SK-N-SH (cell line): ENCODE results near the gene TBRG4. TPM values are rescaled to one million over a fixed set of nuclear protein-coding genes. Genes with fewer than 3 reads are reported as not detected.

ENCODE experiments used
- CTCF ChIA-PET: fragments of 300-600, 350-600 bp; formaldehyde crosslinking; extraction: SDS; loops from one replicate; lab custom pipeline; 2021; lab: Yijun Ruan, JAX
- POLR2A ChIA-PET: fragments of 350-600 bp; sonication (Branson Sonifier 250); formaldehyde crosslinking; extraction: SDS; loops from one replicate; lab custom pipeline; 2020; ENCODE audit warnings: antibody characterized with exemption, inconsistent platforms; lab: Yijun Ruan, JAX
- DNase-seq: peaks from one replicate; pipeline ENCODE4 v3.0.0; 2012
- H2AFZ ChIP-seq: fragments of 200-600 bp; sonication (generic); 2 replicates; pipeline ENCODE4 v1.8.1; 2016; ENCODE audit warnings: antibody characterized with exemption, mild to moderate bottlenecking, low read depth
- H3F3A ChIP-seq: fragments of 200-600 bp; sonication (generic); replicated peaks from 2 replicates; pipeline ENCODE3; 2016; ENCODE audit warnings: antibody characterized with exemption, mild to moderate bottlenecking; ENCODE audit not compliant: insufficient read depth
- H3K27ac ChIP-seq, 2 experiments: fragments of 200-500 bp in 1 of 2; fragments of 200-600 bp in 1 of 2; sonication (Bioruptor generic) in 1 of 2; sonication (generic), shearing (Covaris generic) in 1 of 2; 2 replicates each; pipeline versions ENCODE4 v1.5.1 to v1.6.1; 2014 to 2016; ENCODE audit warnings: low read depth in 2 of 2, inconsistent platforms in 1 of 2, low read length in 1 of 2, mild to moderate bottlenecking in 1 of 2, mixed read lengths in 1 of 2
- H3K27me3 ChIP-seq: fragments of 200-600 bp; sonication (generic), shearing (Covaris generic); 2 replicates; pipeline ENCODE4 v1.6.1; 2016; ENCODE audit warnings: mixed run types; ENCODE audit not compliant: insufficient read depth
- H3K36me3 ChIP-seq, 2 experiments: fragments of 200-500 bp in 1 of 2; fragments of 200-600 bp in 1 of 2; sonication (Bioruptor generic) in 1 of 2; sonication (generic) in 1 of 2; replicated peaks in 1 of 2; 2 replicates each; pipeline versions ENCODE3 to v1.5.1; 2014 to 2016; ENCODE audit warnings: low read length in 1 of 2, mild to moderate bottlenecking in 1 of 2; ENCODE audit not compliant: insufficient read depth in 2 of 2, control insufficient read depth in 1 of 2
- H3K4me1 ChIP-seq, 2 experiments: fragments of 200-500 bp in 1 of 2; fragments of 200-600 bp in 1 of 2; sonication (Bioruptor generic) in 1 of 2; sonication (generic), shearing (Covaris generic) in 1 of 2; 2 replicates each; pipeline versions ENCODE4 v1.5.1 to v1.6.1; 2014 to 2016; ENCODE audit warnings: low read depth in 1 of 2, low read length in 1 of 2, mixed run types in 1 of 2; ENCODE audit not compliant: insufficient read depth in 2 of 2, control insufficient read depth in 1 of 2
- H3K4me2 ChIP-seq: fragments of 200-600 bp; sonication (generic), shearing (Covaris generic); 2 replicates; pipeline ENCODE4 v1.6.1; 2017; ENCODE audit warnings: mixed run types
- H3K4me3 ChIP-seq, 2 experiments: fragments of 200-500 bp in 1 of 2; fragments of 200-600 bp in 1 of 2; sonication (Bioruptor generic) in 1 of 2; sonication (generic), shearing (Covaris generic) in 1 of 2; 2 replicates each; pipeline versions ENCODE4 v1.5.1 to v1.8.1; 2014 to 2016; ENCODE audit warnings: low read depth in 2 of 2, inconsistent platforms in 1 of 2, low read length in 1 of 2, mild to moderate bottlenecking in 1 of 2, mixed read lengths in 1 of 2, moderate library complexity in 1 of 2
- H3K79me2 ChIP-seq: fragments of 200-600 bp; sonication (generic); 2 replicates; pipeline ENCODE4 v1.8.1; 2017; ENCODE audit warnings: mild to moderate bottlenecking; ENCODE audit not compliant: insufficient read depth
- H3K9ac ChIP-seq: fragments of 200-600 bp; sonication (generic); 2 replicates; pipeline ENCODE4 v1.6.1; 2017; ENCODE audit warnings: mixed run types
- H3K9me2 ChIP-seq: fragments of 200-600 bp; sonication (generic); 2 replicates; pipeline ENCODE4 v1.6.1; 2017; ENCODE audit warnings: mixed run types
- H3K9me3 ChIP-seq: fragments of 200-600 bp; sonication (generic); 2 replicates; pipeline ENCODE4 v1.6.1; 2017; ENCODE audit warnings: mixed run types, mild to moderate bottlenecking, moderate library complexity
- H4K20me1 ChIP-seq: fragments of 200-600 bp; sonication (generic); 2 replicates; pipeline ENCODE4 v1.6.1; 2017; ENCODE audit warnings: mild to moderate bottlenecking, mixed run types; ENCODE audit not compliant: insufficient read depth
- CHD2 ChIP-seq: fragments of 150-350 bp; IDR thresholded peaks from 2 replicates; pipeline ENCODE4 v1.6.1; 2018; ENCODE audit warnings: low read length; ENCODE audit not compliant: partially characterized antibody
- EP300 ChIP-seq, 2 experiments: IDR thresholded peaks; 2 replicates each; pipeline versions ENCODE4 v1.4.0 to v1.6.1; 2012; ENCODE audit warnings: borderline replicate concordance in 1 of 2, low read depth in 1 of 2, low read length in 1 of 2
- EZH2phosphoT487 ChIP-seq: fragments of 200-600 bp; sonication (generic); IDR thresholded peaks from 2 replicates; pipeline ENCODE4 v1.6.1; 2017; ENCODE audit warnings: low read depth, mixed run types, mild to moderate bottlenecking, antibody characterized with exemption, moderate library complexity, borderline replicate concordance
- GABPA ChIP-seq: IDR thresholded peaks from 2 replicates; pipeline ENCODE4 v1.4.0; 2012; ENCODE audit warnings: low read depth, mild to moderate bottlenecking
- JUND ChIP-seq: IDR thresholded peaks from 2 replicates; pipeline ENCODE4 v1.4.0; 2012
- NRF1 ChIP-seq: IDR thresholded peaks from 2 replicates; pipeline ENCODE4 v1.6.1; 2012; ENCODE audit warnings: low read depth, mild to moderate bottlenecking, low read length
- POLR2AphosphoS5 ChIP-seq: IDR thresholded peaks from 2 replicates; pipeline ENCODE4 v1.6.1; 2012; ENCODE audit warnings: low read depth, low read length
- RAD21 ChIP-seq: IDR thresholded peaks from 2 replicates; pipeline ENCODE4 v1.6.1; 2012; ENCODE audit warnings: mild to moderate bottlenecking, low read length
- RFX5 ChIP-seq: IDR thresholded peaks from 2 replicates; pipeline ENCODE4 v1.6.1; 2012; ENCODE audit warnings: mild to moderate bottlenecking, improper control_type of control experiment, low read length
- RXRA ChIP-seq: IDR thresholded peaks from 2 replicates; pipeline ENCODE4 v1.4.0; 2012; ENCODE audit warnings: low read depth, mild to moderate bottlenecking, borderline replicate concordance
- TAF1 ChIP-seq: IDR thresholded peaks from 2 replicates; pipeline ENCODE4 v1.6.1; 2012; ENCODE audit warnings: low read depth, mild to moderate bottlenecking, low read length, moderate library complexity, borderline replicate concordance
- YY1 ChIP-seq: IDR thresholded peaks from 2 replicates; pipeline ENCODE4 v1.4.0; 2012; ENCODE audit warnings: low read depth, mild to moderate bottlenecking
- WGBS: methylation state at CpG from one replicate; pipeline ENCODE4 v1.1.6; 2017; ENCODE audit warnings: low lambda C conversion rate; 5-methylcytosine and 5-hydroxymethylcytosine counted together
- polyA plus RNA-seq, 3 experiments: library from polyadenylated mRNA; depleted of rRNA; stranded (reverse); fragments of >200 nt; gene quantifications; 2 replicates each; pipeline ENCODE4 v1.2.3, GENCODE V29; 2012
- TF ChIP-seq, protein P1 (sequence below): fragments of 200-600 bp; sonication (generic); IDR thresholded peaks from 2 replicates; pipeline ENCODE4 v1.6.1; 2017; ENCODE audit warnings: antibody characterized with exemption, mild to moderate bottlenecking, moderate library complexity
- TF ChIP-seq, protein P2 (sequence below): IDR thresholded peaks from 2 replicates; pipeline ENCODE4 v1.4.0; 2012; ENCODE audit warnings: low read depth, borderline replicate concordance
- TF ChIP-seq, protein P3 (sequence below): IDR thresholded peaks from 2 replicates; pipeline ENCODE4; 2012
- TF ChIP-seq, protein P4 (sequence below): IDR thresholded peaks from 2 replicates; pipeline ENCODE4 v1.4.0; 2012; ENCODE audit warnings: low read depth, borderline replicate concordance
- TF ChIP-seq, protein P5 (sequence below): fragments of 150-350 bp; IDR thresholded peaks from 2 replicates; pipeline ENCODE4 v1.6.1; 2016; ENCODE audit warnings: mild to moderate bottlenecking, low read depth, low read length

TBRG4 gene
- polyA plus RNA-seq, 1 of the 3 experiments (the other 2 are of a cell fraction), result 76.2 TPM

DNA sequence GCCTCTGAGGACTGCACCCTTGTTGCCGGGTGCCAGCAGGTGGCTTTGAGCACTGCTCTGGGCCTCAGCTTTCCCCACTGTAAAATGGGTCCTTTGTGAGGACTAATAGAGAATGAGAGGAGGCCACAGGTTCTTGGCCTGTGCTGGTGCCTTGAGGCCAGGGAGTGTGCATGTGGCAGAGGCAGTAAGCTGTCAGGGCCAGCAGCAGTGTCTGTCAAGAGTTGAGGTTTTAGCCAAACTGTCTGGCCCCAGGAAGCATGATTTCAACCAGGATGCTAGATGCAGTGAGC, 36.2 kb downstream of the TBRG4 start (continued):
- no peak for TF ChIP-seq YY1
- TF ChIP-seq EP300 (IDR thresholded peaks at IDR 0.05; ENCODE audit: borderline replicate concordance in 1 of 2, low read depth in 1 of 2, low read length in 1 of 2), result no peak
- no peak for TF ChIP-seq JUND
- no peak for TF ChIP-seq RXRA
- no peak for TF ChIP-seq GABPA

DNA sequence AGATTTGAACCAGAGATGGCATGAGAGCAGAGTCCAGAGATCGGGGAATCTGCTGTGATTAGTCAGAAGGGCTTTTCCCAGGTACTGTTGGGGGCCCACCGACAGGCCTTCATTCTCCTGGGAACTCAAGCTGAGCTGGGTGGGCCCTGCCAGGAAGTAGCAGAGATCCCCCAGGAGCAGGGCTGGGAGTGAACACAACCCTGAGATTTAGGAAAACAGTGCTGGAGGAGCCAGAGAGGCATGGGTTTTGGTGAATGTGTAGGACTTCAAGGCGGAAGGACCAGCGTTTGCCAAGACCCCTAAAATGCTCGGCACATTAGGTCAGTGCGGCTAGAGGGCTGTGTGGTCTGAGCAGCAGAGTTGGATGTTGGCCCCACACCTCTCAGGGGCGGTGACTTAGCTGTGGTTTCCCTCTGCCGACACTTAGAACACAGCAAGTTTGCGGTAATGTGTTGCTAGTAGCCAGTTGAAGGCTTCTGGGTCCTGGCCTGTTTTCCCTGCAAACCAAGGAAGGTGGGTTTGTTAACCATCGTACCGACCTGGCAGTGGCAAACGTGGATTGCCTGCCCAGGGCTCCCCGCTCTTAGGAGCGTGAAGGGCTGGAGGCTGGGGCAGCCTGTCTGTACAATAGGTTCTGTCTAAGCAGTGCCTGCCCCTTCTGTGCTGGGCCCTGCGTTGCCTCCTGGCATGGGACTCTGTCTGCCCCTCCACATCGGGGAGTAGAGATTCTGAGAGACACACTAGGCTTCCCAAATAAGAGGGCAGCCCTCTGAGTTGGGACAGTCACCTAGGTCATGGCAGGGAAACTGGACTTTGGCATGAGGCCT, 36.8 kb downstream of the TBRG4 start:
- Histone ChIP-seq H3K9me3 (no peaks in the 10 kb centered on the region), H3K9me2 (no peaks in the 10 kb centered on the region), H3K4me1 (peaks cover 0 to 40% of the 10 kb centered on the region in 2 experiments; a peak in 1 of 4 replicates), H3K79me2 (0 out of 2 replicates have a peak, but pooled peaks cover 3% of the 10 kb centered on the region), H3K4me3 (no peak overlapping the region), H3F3A (no peaks in the 10 kb centered on the region), H4K20me1 (no peaks in the 10 kb centered on the region), H3K27ac (peak overlapping the region in 1 of 2 experiments; percentile 91; a peak in 2 of 4 replicates), H3K27me3 (no peaks in the 10 kb centered on the region), H3K4me2 (no peak overlapping the region), H3K9ac (no peak overlapping the region), H2AFZ (no peak overlapping the region), H3K36me3 (peaks cover 10 to 58% of the 10 kb centered on the region in 2 experiments)
- DNase-seq, result no peak
- WGBS, result 94% methylated on average over 13 of the region's 16 CpGs
- TF ChIP-seq, protein P1, sequence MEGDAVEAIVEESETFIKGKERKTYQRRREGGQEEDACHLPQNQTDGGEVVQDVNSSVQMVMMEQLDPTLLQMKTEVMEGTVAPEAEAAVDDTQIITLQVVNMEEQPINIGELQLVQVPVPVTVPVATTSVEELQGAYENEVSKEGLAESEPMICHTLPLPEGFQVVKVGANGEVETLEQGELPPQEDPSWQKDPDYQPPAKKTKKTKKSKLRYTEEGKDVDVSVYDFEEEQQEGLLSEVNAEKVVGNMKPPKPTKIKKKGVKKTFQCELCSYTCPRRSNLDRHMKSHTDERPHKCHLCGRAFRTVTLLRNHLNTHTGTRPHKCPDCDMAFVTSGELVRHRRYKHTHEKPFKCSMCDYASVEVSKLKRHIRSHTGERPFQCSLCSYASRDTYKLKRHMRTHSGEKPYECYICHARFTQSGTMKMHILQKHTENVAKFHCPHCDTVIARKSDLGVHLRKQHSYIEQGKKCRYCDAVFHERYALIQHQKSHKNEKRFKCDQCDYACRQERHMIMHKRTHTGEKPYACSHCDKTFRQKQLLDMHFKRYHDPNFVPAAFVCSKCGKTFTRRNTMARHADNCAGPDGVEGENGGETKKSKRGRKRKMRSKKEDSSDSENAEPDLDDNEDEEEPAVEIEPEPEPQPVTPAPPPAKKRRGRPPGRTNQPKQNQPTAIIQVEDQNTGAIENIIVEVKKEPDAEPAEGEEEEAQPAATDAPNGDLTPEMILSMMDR, result no peak
- TF ChIP-seq CHD2 (no peak), NRF1 (no peak), EZH2phosphoT487 (no peak), POLR2AphosphoS5 (no peak), RFX5 (no peak), YY1 (no peak), RAD21 (no peak), TAF1 (no peak)
- TF ChIP-seq, protein P2, sequence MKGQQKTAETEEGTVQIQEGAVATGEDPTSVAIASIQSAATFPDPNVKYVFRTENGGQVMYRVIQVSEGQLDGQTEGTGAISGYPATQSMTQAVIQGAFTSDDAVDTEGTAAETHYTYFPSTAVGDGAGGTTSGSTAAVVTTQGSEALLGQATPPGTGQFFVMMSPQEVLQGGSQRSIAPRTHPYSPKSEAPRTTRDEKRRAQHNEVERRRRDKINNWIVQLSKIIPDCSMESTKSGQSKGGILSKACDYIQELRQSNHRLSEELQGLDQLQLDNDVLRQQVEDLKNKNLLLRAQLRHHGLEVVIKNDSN, result no peak
- TF ChIP-seq, protein P3, sequence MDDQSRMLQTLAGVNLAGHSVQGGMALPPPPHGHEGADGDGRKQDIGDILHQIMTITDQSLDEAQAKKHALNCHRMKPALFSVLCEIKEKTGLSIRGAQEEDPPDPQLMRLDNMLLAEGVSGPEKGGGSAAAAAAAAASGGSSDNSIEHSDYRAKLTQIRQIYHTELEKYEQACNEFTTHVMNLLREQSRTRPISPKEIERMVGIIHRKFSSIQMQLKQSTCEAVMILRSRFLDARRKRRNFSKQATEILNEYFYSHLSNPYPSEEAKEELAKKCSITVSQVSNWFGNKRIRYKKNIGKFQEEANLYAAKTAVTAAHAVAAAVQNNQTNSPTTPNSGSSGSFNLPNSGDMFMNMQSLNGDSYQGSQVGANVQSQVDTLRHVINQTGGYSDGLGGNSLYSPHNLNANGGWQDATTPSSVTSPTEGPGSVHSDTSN, result no peak
- TF ChIP-seq, protein P4, sequence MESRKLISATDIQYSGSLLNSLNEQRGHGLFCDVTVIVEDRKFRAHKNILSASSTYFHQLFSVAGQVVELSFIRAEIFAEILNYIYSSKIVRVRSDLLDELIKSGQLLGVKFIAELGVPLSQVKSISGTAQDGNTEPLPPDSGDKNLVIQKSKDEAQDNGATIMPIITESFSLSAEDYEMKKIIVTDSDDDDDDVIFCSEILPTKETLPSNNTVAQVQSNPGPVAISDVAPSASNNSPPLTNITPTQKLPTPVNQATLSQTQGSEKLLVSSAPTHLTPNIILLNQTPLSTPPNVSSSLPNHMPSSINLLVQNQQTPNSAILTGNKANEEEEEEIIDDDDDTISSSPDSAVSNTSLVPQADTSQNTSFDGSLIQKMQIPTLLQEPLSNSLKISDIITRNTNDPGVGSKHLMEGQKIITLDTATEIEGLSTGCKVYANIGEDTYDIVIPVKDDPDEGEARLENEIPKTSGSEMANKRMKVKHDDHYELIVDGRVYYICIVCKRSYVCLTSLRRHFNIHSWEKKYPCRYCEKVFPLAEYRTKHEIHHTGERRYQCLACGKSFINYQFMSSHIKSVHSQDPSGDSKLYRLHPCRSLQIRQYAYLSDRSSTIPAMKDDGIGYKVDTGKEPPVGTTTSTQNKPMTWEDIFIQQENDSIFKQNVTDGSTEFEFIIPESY, result no peak
- TF ChIP-seq, protein P5, sequence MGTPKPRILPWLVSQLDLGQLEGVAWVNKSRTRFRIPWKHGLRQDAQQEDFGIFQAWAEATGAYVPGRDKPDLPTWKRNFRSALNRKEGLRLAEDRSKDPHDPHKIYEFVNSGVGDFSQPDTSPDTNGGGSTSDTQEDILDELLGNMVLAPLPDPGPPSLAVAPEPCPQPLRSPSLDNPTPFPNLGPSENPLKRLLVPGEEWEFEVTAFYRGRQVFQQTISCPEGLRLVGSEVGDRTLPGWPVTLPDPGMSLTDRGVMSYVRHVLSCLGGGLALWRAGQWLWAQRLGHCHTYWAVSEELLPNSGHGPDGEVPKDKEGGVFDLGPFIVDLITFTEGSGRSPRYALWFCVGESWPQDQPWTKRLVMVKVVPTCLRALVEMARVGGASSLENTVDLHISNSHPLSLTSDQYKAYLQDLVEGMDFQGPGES, result no peak
- ChIA-PET CTCF (interaction anchor here (0.7 to 6.6 kb wide), 11 partner anchors 37 to 217 kb away, joined by 3 to 36 read pairs (median 4); partner anchors contain the start of gene TBRG4), POLR2A (interaction anchor here (0.7 to 3.7 kb wide), 7 partner anchors 12 to 102 kb away, joined by 5 to 28 read pairs (median 10); partner anchors contain the start of genes CCM2, NACAD and TBRG4)
